Left ventricle myocardium inferior (tissue), 1 donor: ENCODE measurements around the gene ASMT. TPM values are rescaled to one million over a fixed set of nuclear protein-coding genes. Genes with fewer than 3 reads are reported as not detected.
A peak's percentile ranks its signal among the peaks of the same experiment; 100 is the strongest.

Source experiments
- DNase-seq: peaks from one replicate; pipeline ENCODE4 v3.0.0-alpha.2; 2020
- H3K27ac ChIP-seq: fragments of 200-600 bp; replicated peaks from 2 replicates; pipeline ENCODE4 v1.8.0; 2021
- H3K27me3 ChIP-seq: fragments of 200-600 bp; 2 replicates; pipeline ENCODE4 v1.8.0; 2021; ENCODE audit warnings: low read depth
- H3K36me3 ChIP-seq: fragments of 200-600 bp; 2 replicates; pipeline ENCODE4 v1.8.0; 2021
- H3K4me1 ChIP-seq: fragments of 200-600 bp; 2 replicates; pipeline ENCODE4 v1.8.0; 2021
- H3K4me3 ChIP-seq: fragments of 200-600 bp; 2 replicates; pipeline ENCODE4 v1.8.0; 2021; ENCODE audit warnings: mild to moderate bottlenecking, moderate library complexity
- H3K9me3 ChIP-seq: fragments of 200-600 bp; replicated peaks from 2 replicates; pipeline ENCODE4 v1.8.0; 2021
- CTCF ChIP-seq: fragments of 200-600 bp; IDR thresholded peaks from 2 replicates; pipeline ENCODE4 v1.8.0; 2021; ENCODE audit warnings: antibody characterized with exemption, mild to moderate bottlenecking, borderline replicate concordance
- intact Hi-C: fragments of 100-400 bp; cut with micrococcal nuclease; formaldehyde crosslinking; loops from one replicate; pipeline ENCODE4 v1.11.0; 2022
- total RNA-seq: library from RNA; stranded (reverse); fragmentation: NEBNext Ultra II Directional; extraction: Animal tissue kit (Norgen Biotek cat#: 25700); gene quantifications from one replicate; pipeline ENCODE4 v1.2.1, GENCODE V29; 2021
- donor health status: DM: no; HTN: yes; CAD: no; lungs with severe emphysema.

Gene ASMT
- total RNA-seq, 1 donor from 2014 or later, result not detected

GRCh38 chrX:1582686-1583437 is 32.0 kb upstream of the ASMT start:
- Histone ChIP-seq H3K27me3 (no peaks in the 10 kb centered on the region), H3K4me1 (no peaks in the 10 kb centered on the region), H3K27ac (no peak overlapping the region), H3K36me3 (no peaks in the 10 kb centered on the region), H3K4me3 (no peak overlapping the region), H3K9me3 (no peaks in the 10 kb centered on the region)
- TF ChIP-seq CTCF, result no peak
- no peak for DNase-seq
- intact Hi-C loops, result no loop called here

GRCh38 chrX:1584237-1585011 is 30.4 kb upstream of the ASMT start:
- no peak for TF ChIP-seq CTCF
- no peak for DNase-seq
- H3K27ac ChIP-seq, result no peak overlapping the region
- no peaks in the 10 kb centered on the region for H3K27me3 ChIP-seq
- no peak overlapping the region for H3K4me3 ChIP-seq
- no peaks in the 10 kb centered on the region for H3K4me1 ChIP-seq
- no peaks in the 10 kb centered on the region for H3K36me3 ChIP-seq
- no peaks in the 10 kb centered on the region for H3K9me3 ChIP-seq
- intact Hi-C loops, result no loop called here

DNA sequence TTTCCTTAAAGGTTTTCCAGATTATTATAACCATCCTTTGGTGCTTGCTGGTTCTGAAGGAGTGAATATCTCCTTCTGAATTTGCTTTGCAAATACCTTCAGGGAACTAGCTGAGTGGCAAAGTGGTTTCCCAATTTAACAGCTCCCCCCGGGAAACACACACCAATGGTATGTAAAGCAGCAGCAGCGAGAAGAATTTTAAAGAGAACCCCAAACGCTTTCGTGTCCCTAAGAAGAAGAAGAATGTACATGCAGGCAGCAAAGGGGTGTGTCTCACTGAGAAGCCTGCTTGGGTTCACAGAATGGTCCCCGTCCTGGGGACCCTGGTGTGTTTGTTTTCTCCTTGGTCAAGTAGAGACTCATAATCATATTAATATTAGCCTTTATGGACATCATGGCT is 27.7 kb upstream of the ASMT start:
- no peak for TF ChIP-seq CTCF
- no peaks in the 10 kb centered on the region for H3K36me3 ChIP-seq

DNA sequence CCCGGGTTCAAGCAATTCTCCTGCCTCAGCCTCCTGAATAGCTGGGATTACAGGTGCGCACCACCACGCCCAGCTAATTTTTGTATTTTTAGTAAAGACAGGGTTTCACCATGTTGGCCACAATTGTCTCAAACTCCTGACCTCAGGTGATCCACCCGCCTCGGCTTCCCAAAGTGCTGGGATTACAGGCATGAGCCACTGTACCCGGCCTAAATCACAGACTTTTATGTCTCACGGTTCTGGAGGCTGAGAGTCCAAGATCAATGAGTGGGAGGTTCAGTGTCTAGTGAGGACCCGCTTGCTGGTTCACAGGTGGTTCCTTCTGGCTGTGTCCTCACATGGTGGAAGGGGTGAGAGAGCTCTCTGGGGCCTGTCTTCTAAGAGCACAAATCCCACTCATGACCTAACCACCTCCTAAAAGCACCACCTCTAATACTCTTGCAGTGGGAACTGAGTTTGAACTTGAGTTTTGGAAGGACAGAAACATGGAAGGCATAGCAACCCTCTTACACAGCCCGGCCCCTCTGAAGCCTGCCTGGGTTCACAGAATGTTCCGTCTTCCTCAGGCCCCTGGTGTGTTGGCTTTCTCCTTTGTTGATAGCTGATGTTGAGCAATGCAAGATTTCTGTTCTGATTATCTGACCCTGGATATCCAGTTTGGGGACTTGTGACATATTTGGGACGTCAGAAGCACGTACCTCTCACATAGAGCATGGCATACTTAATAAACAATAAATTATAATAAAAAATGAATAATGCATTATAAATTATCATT is 25.3 kb upstream of the ASMT start:
- DNase-seq, result no peak
- H3K4me1 ChIP-seq, result peaks cover 35% of the 10 kb centered on the region
- no peak overlapping the region for H3K4me3 ChIP-seq
- intact Hi-C loops, result no loop called here
- H3K27me3 ChIP-seq, result no peaks in the 10 kb centered on the region
- peaks cover 14% of the 10 kb centered on the region for H3K36me3 ChIP-seq
- H3K9me3 ChIP-seq, result no peaks in the 10 kb centered on the region
- no peak overlapping the region for H3K27ac ChIP-seq
- no peak for TF ChIP-seq CTCF

More for the DNA sequence above, 27.7 kb upstream of the ASMT start:
- no peak overlapping the region for H3K27ac ChIP-seq
- peaks cover 12% of the 10 kb centered on the region for H3K4me1 ChIP-seq
- DNase-seq, result no peak
- H3K9me3 ChIP-seq, result no peaks in the 10 kb centered on the region
- no peak overlapping the region for H3K4me3 ChIP-seq
- intact Hi-C loops, result no loop called here
- no peaks in the 10 kb centered on the region for H3K27me3 ChIP-seq

DNA sequence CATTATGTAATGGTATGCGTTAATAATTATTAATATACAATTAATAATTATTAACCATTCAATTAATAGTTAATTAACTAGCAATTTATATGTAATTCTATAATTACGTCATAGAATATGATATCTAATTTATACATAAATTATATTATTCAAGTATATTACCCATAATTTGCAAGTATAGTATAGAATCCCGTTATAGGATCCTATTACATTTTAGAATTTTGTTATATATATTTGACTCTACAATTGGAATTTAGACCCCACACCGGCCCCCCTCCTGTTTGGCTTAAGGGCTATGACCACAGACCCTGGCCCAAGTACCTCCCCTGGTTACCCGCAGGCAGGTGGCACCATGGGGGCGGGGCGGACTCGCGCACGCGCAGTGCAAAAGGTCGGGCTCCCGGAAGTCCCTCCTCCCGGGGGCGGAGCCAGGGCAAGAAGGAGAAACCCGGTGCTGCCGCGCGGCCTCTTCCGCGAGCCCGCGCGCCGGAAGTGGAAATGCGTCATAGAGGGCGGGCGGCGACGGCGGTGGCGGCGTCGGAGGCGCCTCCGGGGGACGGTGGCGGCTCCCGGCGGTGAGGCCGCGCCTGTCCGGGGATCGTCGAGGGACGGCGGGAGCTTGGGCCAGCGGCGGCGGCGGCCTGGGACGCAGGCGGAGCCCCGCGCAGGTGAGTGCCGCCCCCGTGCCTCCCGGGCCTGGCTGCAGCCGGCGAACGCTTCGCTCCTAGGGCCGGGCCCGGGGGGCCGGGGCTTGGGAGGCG is 23.6 kb upstream of the ASMT start, which contains the start of gene AKAP17A:
Gene AKAP17A, plus strand, starts transcription at position 503 of the 761 bp plus-strand sequence. CDS start 1,859 bp downstream, outside the sequence.
- no peaks in the 10 kb centered on the region for H3K27me3 ChIP-seq
- peaks cover 46% of the 10 kb centered on the region for H3K4me1 ChIP-seq
- no peaks in the 10 kb centered on the region for H3K9me3 ChIP-seq
- peak; percentile 93 for DNase-seq
- TF ChIP-seq CTCF, result peak; percentile 23
- H3K27ac ChIP-seq, result peak within 1 kb of the TSS; percentile 89
- peak within 1 kb of the TSS; percentile 90 for H3K4me3 ChIP-seq
- H3K36me3 ChIP-seq, result peaks cover 32% of the 10 kb centered on the region
- intact Hi-C loops, result no loop called here
